Measurements from ENCODE around the gene BICD2.

- TF ChIP-seq CTCF (IDR thresholded peaks at IDR 0.05 in 8 of 11, conservative IDR thresholded peaks at IDR 0.05 in 3 of 11) (no peak), POLR2A (IDR thresholded peaks at IDR 0.05) (no peak), POLR2AphosphoS5 (IDR thresholded peaks at IDR 0.05) (no peak)
Observed at GRCh38 chr9:92767066-92768054, 2.7 kb upstream of the BICD2 start.
